Lung (tissue), 12 donors: ENCODE data around the gene GPR161. TPM values are rescaled to one million over a fixed set of nuclear protein-coding genes. Genes with fewer than 3 reads are reported as not detected.

Experiments used
- ATAC-seq: fragments of 200-7000 bp; cut with Tn5 transposase; one replicate; pipeline ENCODE4 v1.9.1; 2020; ENCODE audit warnings: moderate number of reproducible peaks; ENCODE audit not compliant: insufficient read depth, low FRiP score
- DNase-seq, 3 donors: peaks; one replicate each; pipeline ENCODE4 v3.0.0-alpha.2; 2013 to 2017
- H3K27ac ChIP-seq, 2 donors: one replicate each; pipeline ENCODE4 v1.5.1; 2013; ENCODE audit warnings: mild to moderate bottlenecking in 2 of 2, moderate library complexity in 2 of 2, control low read depth in 1 of 2, inconsistent platforms in 1 of 2, low read depth in 1 of 2, low read length in 1 of 2
- H3K27me3 ChIP-seq, 3 donors: one replicate each; pipeline ENCODE4 v1.5.1; 2013; ENCODE audit warnings: low read length in 2 of 3; ENCODE audit not compliant: control insufficient read depth in 3 of 3, insufficient read depth in 3 of 3
- H3K36me3 ChIP-seq, 4 donors: one replicate each; pipeline ENCODE4 v1.5.1; 2013; ENCODE audit warnings: low read length in 4 of 4, mild to moderate bottlenecking in 1 of 4, moderate library complexity in 1 of 4; ENCODE audit not compliant: control insufficient read depth in 4 of 4, insufficient read depth in 4 of 4
- H3K4me1 ChIP-seq, 5 donors: one replicate each; pipeline ENCODE4 v1.5.1; 2013; ENCODE audit warnings: low read length in 5 of 5, mild to moderate bottlenecking in 2 of 5, moderate library complexity in 1 of 5; ENCODE audit not compliant: control insufficient read depth in 5 of 5, insufficient read depth in 5 of 5
- H3K4me3 ChIP-seq: one replicate; pipeline ENCODE4 v1.5.1; 2013; ENCODE audit warnings: mild to moderate bottlenecking, control low read depth, moderate library complexity
- H3K9ac ChIP-seq, 2 donors: one replicate each; pipeline ENCODE4 v1.5.1; 2013; ENCODE audit warnings: low read length in 2 of 2, control low read depth in 1 of 2; ENCODE audit not compliant: insufficient read depth in 1 of 2
- H3K9me3 ChIP-seq, 4 donors: one replicate each; pipeline ENCODE4 v1.5.1; 2013; ENCODE audit warnings: low read length in 3 of 4, mild to moderate bottlenecking in 1 of 4, moderate library complexity in 1 of 4; ENCODE audit not compliant: control insufficient read depth in 4 of 4, insufficient read depth in 3 of 4
- WGBS, 2 donors: extraction: QIAGEN DNeasy Blood & Tissue Kit; methylation state at CpG; one replicate each; pipeline ENCODE4 v1.1.7; 2013; 5-methylcytosine and 5-hydroxymethylcytosine counted together
- polyA plus RNA-seq, 2 donors: library from polyadenylated mRNA; stranded (reverse); fragments of 200-250 nt; gene quantifications; one replicate each; pipeline ENCODE4 v1.2.1, GENCODE V29; 2013
- total RNA-seq, 2 donors: library from RNA; depleted of rRNA in 1 of 2; stranded (reverse); fragments of >200 nt in 1 of 2; gene quantifications; one replicate each; pipeline ENCODE4 v1.2.1, GENCODE V29; 2014 to 2021
- TF ChIP-seq, protein P1 (sequence below): IDR thresholded peaks from 2 replicates; pipeline ENCODE4 v1.5.1; 2012; ENCODE audit warnings: mild to moderate bottlenecking; ENCODE audit errors: control extremely low read depth, extremely low read depth
- donor health status: control.
- donor health status: control.
- donor health status: Bipolar disorder and iron deficiency.
- donor health status: healthy.
- donor health status: DM: yes; HTN: yes; CAD: no.

The GPR161 gene
- total and polyA plus RNA-seq, 4 donors = 2.8 to 15.0 (median 5.7) TPM

DNA sequence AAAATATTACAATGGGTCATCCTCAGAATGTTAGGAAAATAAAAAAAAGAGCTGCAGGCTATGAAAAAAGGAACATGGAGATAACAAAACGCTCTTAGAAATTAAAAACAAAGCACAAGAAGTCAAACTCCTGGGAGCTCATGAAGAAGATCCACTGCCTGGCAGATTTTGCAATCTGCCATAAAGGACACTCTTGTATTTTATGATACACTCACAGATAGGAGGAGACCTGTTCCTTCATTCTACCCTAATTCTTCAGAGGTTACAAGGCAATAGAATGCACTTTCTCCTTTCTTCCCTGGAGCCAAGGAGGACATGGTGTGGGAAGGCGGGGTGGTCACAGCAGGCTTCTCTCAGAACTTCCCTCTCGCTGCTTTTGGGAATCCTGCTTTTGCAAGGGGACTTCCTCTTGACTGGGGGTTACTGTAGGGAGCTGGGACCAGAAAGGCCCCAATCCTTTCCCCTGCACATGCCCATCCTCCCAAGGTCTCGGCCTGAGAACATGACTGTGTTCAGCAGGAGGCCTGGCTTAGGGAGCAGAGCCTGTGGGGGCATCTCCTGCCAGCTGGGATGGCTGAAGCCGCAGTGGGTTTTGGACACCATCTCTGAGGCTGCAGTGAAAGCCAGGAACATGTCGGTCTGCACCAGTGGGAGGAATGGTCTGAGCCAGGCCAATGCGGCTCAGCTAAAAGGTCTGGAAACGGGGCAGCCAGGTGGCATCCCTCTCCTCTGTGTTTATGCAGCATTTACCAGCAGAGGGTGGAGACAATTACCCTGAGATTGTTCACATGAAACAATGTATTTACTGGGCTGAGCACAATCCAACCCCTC, 44.8 kb downstream of the GPR161 start:
- no peak for ATAC-seq
- no peak overlapping the region for H3K27ac ChIP-seq
- WGBS, 2 donors = 82% methylated on average over 8 of the region's 8 CpGs
- peaks cover 0 to 22% (median 11%) of the 10 kb centered on the region in 4 donors for H3K36me3 ChIP-seq
- H3K9ac ChIP-seq = no peak overlapping the region
- no peak overlapping the region for H3K4me3 ChIP-seq
- DNase-seq = no peak
- H3K4me1 ChIP-seq = no peaks in the 10 kb centered on the region
- TF ChIP-seq, protein P1, sequence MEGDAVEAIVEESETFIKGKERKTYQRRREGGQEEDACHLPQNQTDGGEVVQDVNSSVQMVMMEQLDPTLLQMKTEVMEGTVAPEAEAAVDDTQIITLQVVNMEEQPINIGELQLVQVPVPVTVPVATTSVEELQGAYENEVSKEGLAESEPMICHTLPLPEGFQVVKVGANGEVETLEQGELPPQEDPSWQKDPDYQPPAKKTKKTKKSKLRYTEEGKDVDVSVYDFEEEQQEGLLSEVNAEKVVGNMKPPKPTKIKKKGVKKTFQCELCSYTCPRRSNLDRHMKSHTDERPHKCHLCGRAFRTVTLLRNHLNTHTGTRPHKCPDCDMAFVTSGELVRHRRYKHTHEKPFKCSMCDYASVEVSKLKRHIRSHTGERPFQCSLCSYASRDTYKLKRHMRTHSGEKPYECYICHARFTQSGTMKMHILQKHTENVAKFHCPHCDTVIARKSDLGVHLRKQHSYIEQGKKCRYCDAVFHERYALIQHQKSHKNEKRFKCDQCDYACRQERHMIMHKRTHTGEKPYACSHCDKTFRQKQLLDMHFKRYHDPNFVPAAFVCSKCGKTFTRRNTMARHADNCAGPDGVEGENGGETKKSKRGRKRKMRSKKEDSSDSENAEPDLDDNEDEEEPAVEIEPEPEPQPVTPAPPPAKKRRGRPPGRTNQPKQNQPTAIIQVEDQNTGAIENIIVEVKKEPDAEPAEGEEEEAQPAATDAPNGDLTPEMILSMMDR = no peak
- no peaks in the 10 kb centered on the region for H3K27me3 ChIP-seq
- no peaks in the 10 kb centered on the region for H3K9me3 ChIP-seq

- DNase-seq = no peak
- Histone ChIP-seq H3K9me3 (no peaks in the 10 kb centered on the region), H3K4me3 (no peak overlapping the region), H3K4me1 (no peaks in the 10 kb centered on the region), H3K27me3 (no peaks in the 10 kb centered on the region), H3K27ac (no peak overlapping the region), H3K9ac (no peak overlapping the region), H3K36me3 (peaks cover 0 to 17% (median 7%) of the 10 kb centered on the region in 4 donors)
- ATAC-seq = no peak
- TF ChIP-seq, protein P1 = no peak
- 93 to 96% methylated on average over 9 of the region's 9 CpGs for WGBS, 2 donors
Measured at GRCh38 chr1:168091063-168091462, 45.7 kb downstream of the GPR161 start.

DNA sequence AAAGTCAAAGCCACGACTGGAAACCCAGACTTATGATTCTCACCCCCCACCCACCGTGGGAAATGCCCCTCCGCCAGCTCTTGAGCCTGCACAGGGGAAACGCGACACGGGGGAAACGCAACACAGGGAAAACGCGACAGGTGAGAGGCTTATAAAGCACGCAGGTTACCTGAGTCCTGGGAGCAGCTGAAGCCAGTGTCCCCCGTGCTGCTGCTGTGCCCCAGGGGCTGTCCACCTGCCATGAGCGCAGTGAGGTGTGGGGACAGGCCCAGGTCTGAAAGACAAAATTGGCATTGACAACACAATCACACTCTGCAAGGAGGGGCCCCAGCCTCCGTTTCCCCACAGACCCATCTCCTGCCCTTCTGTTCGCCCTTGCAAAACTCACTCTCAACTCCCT, 46.3 kb downstream of the GPR161 start:
- peaks cover 0 to 17% (median 7%) of the 10 kb centered on the region in 4 donors for H3K36me3 ChIP-seq
- 90 to 92% methylated on average over 14 of the region's 14 CpGs for WGBS, 2 donors
- no peak overlapping the region for H3K27ac ChIP-seq
- H3K9ac ChIP-seq = no peak overlapping the region
- ATAC-seq (no peak), DNase-seq (no peak)
- TF ChIP-seq, protein P1 = no peak
- no peaks in the 10 kb centered on the region for H3K27me3 ChIP-seq
- H3K4me3 ChIP-seq = no peak overlapping the region
- no peaks in the 10 kb centered on the region for H3K9me3 ChIP-seq
- H3K4me1 ChIP-seq = peaks cover 0 to 3% (median 0%) of the 10 kb centered on the region in 5 donors
